HG03280 (cell line): Measurements from ENCODE around the gene PACRG.

ENCODE experiments used
- ATAC-seq: cut with Tn5 transposase; IDR thresholded peaks from one replicate; pipeline ENCODE4 v1.9.1; 2021; ENCODE audit warnings: mild to moderate bottlenecking, moderate library complexity; ENCODE audit not compliant: unreplicated experiment

Gene PACRG

GRCh38 chr6:163229050-163229449, 501.3 kb downstream of the PACRG start:
- ATAC-seq, result no peak

GRCh38 chr6:163230901-163231300, 503.1 kb downstream of the PACRG start:
- ATAC-seq, result no peak

- ATAC-seq, result no peak
Measured at GRCh38 chr6:163231356-163232014, 503.7 kb downstream of the PACRG start.

GRCh38 chr6:163232015-163232523, 504.3 kb downstream of the PACRG start:
- no peak for ATAC-seq

GRCh38 chr6:163232649-163233048, 504.9 kb downstream of the PACRG start:
- ATAC-seq, result no peak

- no peak for ATAC-seq
Measured at GRCh38 chr6:163237110-163237509, 509.3 kb downstream of the PACRG start.

- no peak for ATAC-seq
Measured at GRCh38 chr6:163239572-163240340, 512.0 kb downstream of the PACRG start.

- no peak for ATAC-seq
Measured at GRCh38 chr6:163240556-163240955, 512.8 kb downstream of the PACRG start.

- ATAC-seq, result no peak
Measured at GRCh38 chr6:163241683-163242082, 513.9 kb downstream of the PACRG start.

GRCh38 chr6:163243083-163243482, 515.3 kb downstream of the PACRG start:
- ATAC-seq, result no peak

GRCh38 chr6:163243692-163244589, 516.2 kb downstream of the PACRG start:
- ATAC-seq, result no peak

GRCh38 chr6:163248051-163248450, 520.3 kb downstream of the PACRG start:
- ATAC-seq, result no peak

- no peak for ATAC-seq
Measured at GRCh38 chr6:163249651-163250101, 521.9 kb downstream of the PACRG start.

- no peak for ATAC-seq
Measured at GRCh38 chr6:163250116-163250515, 522.3 kb downstream of the PACRG start.

- no peak for ATAC-seq
Measured at GRCh38 chr6:163252061-163252591, 524.4 kb downstream of the PACRG start.

GRCh38 chr6:163253556-163254213, 525.9 kb downstream of the PACRG start:
- no peak for ATAC-seq

- no peak for ATAC-seq
Measured at GRCh38 chr6:163254341-163254835, 526.6 kb downstream of the PACRG start.

GRCh38 chr6:163255265-163255664, 527.5 kb downstream of the PACRG start:
- ATAC-seq, result no peak

GRCh38 chr6:163259689-163260088, 531.9 kb downstream of the PACRG start:
- ATAC-seq, result no peak
